HG02840 (cell line): ENCODE results near the gene TAF4B.
"Not testable (repeated sequence)": the region's sequence is repeated elsewhere in the genome, so short reads cannot be mapped to it uniquely, and the experiment has no call there.

Source experiments
- ATAC-seq: cut with Tn5 transposase; IDR thresholded peaks from one replicate; pipeline ENCODE4 v1.9.1; 2021; ENCODE audit warnings: mild to moderate bottlenecking, moderate library complexity, moderate number of reproducible peaks; ENCODE audit not compliant: unreplicated experiment, low FRiP score

Gene TAF4B

DNA sequence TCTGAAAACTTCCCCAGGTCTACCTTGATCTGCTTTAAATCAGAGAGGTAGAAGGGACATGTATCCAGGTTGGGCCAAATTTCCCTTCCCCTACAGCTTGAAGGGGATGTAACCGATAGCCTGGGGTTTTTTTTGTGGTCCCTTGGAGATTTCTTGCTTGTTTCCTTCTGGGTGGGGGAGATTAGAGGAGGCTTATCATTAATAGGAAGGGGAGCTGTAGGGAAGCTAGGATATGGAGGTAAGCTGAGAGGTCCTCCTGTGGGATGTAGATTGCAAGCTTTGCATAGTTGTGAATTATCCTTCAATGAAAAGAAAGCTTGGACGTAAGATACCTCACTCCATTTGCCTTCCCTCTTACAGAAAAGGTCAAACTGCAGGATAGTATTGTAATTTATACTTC lies 11.1 kb downstream of the TAF4B start:
- ATAC-seq = not testable (repeated sequence)

DNA sequence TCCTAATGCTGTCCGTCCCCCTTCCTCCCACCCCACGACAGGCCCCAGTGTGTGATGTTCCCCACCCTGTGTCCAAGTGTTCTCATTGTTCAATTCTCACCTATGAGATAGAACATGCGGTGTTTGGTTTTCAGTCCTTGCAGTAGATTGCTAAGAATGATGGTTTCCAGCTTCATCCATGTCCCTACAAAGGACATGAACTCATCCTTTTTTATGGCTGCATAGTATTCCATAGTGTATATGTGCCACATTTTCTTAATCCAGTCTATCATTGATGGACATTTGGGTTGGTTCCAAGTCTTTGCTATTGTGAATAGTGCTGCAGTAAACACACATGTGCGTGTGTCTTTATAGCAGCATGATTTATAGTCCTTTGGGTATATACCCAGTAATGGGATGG lies 12.5 kb downstream of the TAF4B start:
- not testable (repeated sequence) for ATAC-seq

DNA sequence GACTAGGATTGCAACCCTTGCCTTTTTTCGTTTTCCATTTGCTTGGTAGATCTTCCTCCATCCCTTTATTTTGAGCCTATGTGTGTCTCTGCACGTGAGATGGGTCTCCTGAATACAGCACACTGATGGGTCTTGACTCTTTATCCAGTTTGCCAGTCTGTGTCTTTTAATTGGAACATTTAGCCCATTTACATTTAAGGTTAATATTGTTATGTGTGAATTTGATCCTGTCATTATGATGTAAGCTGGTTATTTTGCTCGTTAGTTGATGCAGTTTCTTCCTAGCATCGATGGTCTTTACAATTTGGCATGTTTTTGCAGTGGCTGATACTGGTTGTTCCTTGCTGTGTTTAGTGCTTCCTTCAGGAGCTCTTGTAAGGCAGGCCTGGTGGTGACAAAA lies 16.1 kb downstream of the TAF4B start:
- ATAC-seq = not testable (repeated sequence)

DNA sequence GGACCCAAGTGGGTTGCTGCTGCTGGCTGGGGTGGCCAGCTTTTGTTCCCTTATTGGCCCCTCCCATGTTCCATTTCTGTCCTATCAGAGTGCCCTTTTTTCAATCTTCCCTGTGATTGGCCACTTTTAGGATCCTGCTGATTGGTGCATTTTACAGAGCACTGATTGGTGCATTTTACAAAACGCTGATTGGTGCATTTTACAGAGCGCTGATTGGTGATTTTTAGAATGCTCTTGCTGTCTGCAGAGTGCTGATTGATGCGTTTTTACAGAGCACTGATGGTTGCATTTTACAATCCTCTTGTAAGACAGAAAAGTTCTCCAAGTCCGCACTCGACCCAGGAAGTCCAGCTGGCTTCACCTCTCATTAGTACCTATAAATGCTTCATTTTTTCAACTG lies 19.2 kb downstream of the TAF4B start:
- ATAC-seq = not testable (repeated sequence)

DNA sequence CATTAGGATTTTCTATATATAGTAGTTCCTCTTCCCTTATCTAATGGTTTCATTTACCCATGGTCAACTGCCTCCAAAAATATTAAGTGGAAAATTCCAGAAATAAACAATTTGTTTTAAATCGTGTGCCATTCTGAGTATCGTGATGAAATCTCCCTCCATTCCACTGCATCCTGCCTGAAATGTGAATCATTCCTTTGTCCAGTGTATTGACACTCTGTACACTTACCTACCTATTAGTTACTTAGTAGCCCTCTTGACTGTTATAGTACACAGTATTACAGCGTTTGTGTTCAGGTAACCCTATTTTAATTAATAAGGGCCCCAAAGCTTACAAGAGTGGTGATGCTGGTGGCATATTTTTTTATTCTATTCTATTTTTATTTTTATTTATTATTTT lies 26.2 kb downstream of the TAF4B start:
- ATAC-seq = no peak

DNA sequence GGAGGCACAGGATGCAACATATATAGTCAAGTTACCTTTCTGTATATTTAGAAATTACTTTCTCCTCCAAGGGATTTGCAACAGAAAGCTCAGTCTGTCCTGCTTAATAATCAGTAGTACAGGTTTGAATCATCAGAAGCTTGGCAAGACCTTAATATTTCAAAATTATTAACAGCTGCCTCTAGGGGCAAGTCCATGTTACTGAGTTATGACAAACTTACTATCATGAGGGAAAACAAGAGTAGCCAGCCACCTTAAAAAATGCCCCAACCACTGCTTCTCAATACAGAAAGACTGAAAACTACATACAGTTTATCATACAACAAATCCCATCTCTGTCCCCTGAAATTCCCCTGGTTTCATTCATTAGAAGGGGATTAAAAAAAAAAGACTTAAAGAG lies 28.6 kb downstream of the TAF4B start:
- ATAC-seq = not testable (repeated sequence)

DNA sequence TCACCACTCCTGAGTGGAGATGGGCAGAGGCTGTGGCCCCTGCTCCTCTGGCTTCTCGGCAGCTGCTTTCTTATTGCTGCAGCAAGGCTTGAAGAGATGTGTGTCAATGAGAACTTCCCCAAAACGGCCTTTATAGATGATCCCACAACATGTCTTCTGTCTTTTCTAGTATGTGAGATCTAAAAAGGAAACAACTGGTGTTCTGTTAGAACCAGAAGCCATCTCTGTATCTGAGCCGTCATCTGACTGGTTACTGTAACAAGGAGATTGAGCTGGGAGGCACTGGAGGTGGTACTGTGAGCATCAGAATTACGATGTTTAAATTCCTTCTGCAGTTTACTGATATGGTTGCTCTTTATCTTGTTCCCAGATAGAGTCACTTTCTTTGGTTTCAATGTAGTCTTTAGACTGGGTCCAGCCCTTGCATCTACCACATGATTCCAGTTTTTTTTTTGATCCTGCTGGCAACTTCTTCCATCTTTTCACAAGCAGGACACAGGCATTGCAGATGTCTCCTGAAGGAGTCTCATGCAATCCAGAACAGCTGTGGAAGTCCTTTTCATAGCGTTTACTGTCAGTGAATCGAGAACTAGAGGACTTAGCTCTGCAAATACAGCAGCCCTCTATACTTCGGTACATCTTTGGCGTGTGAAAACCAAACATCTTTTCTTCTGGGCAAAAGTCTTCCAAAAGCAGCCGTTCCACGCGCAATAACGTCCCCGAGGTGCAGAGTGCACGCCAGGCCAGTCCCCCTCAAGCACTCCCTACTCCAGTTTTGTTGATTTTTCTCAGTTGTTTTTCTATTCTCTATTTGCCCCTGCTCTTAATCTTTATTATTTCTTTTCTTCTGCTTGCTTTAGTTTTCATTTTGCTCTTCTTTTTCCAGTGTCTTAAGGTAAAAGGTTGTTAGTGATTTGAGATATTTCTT lies 29.7 kb downstream of the TAF4B start:
- ATAC-seq = no peak

DNA sequence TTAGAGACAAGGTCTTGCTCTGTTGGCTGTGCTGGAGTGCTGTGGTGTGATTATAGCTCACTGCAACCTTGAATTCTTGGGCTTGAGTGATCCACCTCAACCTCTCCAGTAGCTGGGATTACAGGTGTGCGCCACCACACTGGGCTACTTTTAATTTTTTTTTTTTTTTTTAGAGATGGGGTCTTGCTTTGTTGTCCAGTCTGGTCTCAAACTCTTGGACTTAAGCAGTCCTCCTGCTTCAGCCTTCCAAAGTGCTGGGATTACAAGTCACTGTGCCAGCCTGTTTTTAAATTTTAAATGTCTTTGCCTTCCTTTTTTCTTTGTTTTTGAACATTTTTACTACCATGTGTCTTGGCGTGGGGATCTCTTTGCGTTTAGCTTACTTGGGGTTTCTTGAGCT lies 32.5 kb downstream of the TAF4B start:
- ATAC-seq = no peak

DNA sequence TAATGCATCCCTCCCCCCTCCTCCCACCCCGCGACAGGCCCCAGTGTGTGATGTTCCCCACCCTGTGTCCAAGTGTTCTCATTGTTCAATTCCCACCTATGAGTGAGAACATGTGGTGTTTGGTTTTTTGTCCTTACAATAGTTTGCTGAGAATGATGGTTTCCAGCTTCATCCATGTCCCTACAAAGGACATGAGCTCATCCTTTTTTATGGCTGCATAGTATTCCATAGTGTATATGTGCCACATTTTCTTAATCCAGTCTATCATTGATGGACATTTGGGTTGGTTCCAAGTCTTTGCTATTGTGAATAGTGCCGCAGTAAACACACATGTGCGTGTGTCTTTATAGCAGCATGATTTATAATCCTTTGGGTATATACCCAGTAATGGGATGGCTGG lies 33.2 kb downstream of the TAF4B start:
- not testable (repeated sequence) for ATAC-seq

DNA sequence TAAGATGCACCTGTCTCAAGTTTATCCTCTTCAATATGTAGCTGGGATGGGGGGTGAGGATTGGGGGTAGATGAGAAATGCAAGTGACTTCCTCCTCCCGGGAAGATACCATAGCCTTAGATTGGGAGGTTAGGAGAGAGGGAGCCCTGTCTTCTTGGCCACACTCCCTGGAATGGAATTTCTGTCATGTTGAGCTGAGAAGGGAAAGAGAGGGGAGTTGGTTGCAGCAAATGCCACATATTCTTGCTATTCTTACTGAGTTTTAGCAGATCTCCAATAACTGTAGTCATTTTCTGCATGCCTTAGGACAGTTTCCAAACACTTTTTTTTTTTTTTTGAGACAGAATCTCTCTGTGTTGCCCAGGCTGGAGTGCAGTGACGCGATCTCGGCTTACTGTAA lies 35.9 kb downstream of the TAF4B start:
- ATAC-seq = no peak

DNA sequence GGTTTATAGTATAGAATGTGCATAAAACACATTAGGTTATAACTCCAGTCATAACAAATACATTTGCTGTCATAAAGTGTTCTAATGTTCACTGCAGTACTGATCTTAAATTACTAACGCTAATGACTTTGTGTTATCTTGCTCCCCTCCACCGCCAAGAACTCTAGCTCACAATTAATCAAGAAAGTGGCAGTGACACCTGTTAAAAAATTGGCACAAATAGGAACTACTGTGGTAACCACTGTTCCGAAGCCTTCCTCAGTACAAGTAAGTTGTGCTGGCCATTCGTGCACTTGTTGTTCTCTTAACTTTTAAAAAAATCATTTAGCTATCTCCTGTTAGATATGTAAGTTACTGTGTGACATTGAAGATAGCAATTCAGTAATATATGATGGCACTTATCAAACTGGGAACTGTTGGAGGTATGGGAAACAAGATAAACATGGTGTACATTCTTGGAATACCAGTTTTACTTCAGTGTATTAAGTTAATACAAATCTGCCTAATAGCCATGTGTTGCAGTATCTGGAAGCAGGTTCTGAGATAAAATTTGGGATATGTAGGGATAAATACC lies 41.2 kb downstream of the TAF4B start:
- no peak for ATAC-seq

DNA sequence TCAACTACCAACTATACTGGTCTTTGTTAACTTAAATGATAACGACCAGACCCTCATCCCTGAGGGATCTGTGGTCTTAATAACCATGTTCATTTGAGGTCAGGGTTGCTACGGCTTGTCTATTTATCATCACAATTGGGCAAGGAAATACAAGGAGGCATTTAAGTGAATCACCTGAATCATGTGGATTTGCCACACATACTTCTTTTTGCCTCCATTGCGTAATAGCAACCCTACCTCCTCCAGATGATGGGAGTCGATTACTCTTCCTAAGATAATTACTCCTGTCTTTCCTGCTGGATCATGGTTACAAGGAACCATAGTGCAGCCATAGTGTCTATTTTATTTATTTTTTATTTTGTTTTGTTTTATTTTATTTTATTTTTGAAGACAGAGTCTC lies 42.2 kb downstream of the TAF4B start:
- no peak for ATAC-seq

DNA sequence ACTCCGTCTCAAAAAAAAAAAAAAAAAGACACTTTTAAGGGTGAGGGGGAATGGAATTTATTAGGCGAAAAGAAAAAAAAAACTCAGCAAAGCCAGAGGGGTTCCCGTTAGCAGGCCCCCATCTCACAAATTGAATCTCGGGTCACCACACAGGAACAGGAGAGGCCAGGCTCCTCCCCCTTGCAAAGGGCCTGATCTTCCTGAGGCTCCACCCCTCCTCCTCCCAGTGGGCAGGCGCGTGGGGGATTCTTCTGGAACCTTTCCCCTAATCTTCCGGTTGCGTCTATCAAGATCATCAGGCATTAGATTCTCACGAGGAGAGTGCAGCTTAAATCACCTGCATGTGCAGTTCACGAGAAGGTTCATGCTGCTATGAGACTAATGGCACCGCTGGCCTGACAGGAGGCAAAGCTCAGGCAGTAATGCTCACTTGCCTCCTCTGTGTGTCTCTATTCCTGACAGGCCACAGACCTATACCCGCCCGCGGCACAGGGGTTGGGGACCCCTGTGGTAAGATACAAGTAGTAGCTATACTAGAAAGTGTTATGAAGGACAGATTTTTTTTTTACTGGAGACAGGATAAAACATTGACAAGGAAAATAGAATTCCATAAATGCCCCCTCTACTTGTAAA lies 45.8 kb downstream of the TAF4B start:
- ATAC-seq = no peak

DNA sequence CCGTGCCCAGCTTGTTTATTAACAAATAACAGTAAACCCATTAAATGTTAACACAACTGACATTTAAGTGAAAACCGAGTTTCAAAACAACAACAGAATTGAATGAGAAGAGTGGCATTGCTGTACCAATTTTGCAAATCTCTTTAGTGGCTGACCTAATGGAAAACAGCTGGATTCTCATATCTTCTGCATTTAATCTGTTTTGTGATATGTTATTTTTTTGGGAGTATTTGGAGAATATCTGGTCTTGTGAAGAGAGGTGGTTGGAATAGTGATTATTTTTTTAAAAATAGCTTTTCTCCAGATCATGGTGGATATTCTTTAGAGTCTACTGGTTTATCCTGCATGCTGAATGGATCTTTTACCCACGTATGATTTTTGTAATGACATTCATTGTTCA lies 51.1 kb downstream of the TAF4B start:
- no peak for ATAC-seq

DNA sequence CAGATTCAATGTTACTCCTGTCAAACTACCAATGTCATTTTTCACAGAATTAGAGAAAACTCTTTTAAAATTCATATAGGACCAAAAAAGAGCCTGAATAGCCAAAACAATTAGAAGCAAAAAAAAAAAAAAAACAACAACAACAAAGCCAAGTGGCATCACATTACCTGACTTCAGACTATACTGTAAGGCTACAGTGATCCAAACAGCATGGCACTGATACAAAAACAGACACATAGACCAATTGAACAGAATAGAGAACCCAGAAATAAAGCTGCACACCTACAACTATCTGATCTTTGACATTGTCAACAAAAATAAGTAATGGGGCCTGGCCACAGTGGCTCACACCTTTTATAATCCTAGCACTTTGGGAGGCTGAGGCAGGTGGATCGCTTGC lies 53.2 kb downstream of the TAF4B start:
- no peak for ATAC-seq

DNA sequence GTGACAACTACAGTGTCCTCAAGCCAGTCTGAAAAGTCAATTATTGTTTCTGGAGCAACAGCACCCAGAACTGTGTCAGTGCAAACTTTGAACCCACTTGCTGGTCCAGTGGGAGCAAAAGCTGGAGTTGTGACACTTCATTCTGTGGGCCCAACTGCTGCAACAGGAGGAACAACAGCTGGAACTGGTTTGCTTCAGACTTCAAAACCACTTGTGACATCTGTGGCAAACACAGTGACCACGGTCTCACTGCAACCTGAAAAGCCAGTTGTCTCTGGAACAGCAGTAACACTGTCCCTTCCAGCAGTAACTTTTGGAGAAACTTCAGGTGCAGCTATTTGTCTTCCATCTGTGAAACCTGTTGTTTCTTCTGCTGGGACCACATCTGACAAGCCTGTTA lies 59.8 kb downstream of the TAF4B start:
- ATAC-seq = no peak

DNA sequence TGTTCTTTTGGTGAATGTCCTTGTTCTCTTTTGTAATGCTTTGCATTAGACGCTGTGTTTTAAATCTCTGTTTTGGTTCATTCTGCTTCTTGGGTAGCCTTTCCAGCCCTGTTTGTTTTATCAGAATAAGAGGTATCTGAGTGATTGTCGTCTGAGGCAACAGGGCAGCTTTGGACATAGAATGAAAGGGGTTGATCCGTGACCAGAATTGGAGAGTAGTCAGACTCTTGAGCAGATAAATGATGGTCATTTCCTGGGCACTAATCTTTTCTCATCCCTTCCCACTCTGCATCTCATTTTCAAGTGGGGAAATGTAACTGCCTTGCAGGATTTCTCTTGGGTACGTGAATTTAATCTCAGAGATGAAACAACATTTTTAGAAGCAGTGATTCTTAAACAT lies 61.4 kb downstream of the TAF4B start:
- ATAC-seq = no peak

DNA sequence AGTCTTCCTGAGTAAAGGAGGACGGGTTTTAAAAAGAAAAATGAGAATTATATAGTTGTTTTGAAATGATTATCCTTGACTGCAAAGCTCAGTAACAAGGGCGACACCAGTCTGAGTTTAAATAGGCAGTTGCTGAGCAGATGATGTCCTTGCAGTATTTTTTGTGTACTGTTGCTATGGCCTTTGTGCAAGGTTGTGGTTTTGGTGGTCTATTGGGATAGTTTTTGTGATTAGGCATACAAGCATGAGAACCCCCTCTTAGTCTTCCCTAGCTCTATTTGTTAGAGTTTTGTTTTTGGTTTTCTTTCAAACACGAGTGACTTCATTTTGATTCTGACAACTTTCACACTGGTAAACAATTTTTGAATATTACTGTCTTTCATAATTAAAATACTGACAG lies 64.1 kb downstream of the TAF4B start:
- ATAC-seq = no peak

DNA sequence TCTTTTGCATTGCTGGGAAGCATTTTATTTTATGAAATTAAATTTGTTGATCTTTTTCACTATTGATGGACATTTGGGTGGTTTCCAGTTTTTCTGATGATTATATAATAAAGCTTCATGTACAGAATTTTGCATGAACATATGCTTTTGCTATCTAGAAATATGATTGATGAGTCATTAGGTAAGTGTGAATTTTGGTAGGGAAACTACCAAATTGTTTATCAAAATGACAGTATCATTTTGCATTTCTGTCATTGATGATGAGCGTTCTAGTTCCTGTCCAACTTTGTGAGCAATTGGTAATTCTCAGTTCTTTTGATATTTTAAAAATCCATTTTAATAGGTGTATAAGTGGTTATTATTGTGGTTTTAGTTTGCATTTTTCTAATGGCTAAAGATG lies 67.7 kb downstream of the TAF4B start:
- ATAC-seq = no peak

DNA sequence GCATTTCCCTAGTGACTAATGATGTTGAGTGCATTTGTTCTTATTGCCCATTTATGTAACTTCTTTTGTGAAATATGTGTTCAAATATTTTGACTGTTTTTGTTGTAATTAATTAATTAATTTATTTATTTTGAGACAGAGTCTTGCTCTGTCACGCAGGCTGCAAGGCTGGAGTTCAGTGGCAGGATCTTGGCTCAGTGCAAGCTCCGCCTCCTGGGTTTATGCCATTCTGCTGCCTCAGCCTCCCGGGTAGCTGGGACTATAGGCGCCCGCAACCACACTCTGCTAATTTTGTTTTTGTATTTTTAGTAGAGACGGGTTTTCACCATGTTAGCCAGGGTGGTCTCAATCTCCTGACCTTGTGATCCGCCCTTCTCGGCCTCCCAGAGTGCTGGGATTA lies 71.9 kb downstream of the TAF4B start:
- no peak for ATAC-seq

DNA sequence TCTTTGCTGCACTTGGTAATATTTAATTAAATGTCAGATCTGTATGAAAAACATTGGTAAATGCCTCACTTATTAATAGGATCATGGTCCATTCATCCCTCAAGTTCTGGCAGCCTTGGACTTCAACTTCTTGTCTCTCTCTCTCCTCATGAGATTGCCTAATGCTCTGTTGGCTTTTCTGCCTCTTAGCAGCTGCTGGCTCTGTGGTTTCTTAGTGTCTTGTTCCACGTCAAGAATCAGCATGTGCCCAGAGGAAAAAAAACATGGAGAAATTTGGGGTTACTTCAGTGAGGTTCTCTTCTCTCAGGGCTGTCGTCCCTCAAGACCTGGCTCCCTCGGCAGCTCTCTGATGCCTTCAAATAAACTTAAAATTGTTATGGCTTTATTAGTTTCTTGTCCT lies 75.4 kb downstream of the TAF4B start:
- ATAC-seq = no peak

DNA sequence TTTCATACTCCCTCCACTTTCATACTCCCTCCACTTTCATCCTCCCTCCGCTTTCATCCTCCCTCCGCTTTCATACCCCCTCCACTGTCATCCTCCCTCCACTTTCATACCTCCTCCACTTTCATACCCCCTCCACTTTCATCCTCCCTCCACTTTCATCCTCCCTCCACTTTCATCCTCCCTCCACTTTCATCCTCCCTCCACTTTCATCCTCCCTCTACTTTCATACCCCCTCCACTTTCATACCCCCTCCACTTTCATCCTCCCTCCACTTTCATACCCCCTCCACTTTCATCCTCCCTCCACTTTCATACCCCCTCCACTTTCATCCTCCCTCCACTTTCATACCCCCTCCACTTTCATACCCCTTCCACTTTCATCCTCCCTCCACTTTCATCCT lies 77.0 kb downstream of the TAF4B start:
- ATAC-seq = not testable (repeated sequence)
